ENCODE measurements around the gene MRPS11.

MRPS11 gene

DNA sequence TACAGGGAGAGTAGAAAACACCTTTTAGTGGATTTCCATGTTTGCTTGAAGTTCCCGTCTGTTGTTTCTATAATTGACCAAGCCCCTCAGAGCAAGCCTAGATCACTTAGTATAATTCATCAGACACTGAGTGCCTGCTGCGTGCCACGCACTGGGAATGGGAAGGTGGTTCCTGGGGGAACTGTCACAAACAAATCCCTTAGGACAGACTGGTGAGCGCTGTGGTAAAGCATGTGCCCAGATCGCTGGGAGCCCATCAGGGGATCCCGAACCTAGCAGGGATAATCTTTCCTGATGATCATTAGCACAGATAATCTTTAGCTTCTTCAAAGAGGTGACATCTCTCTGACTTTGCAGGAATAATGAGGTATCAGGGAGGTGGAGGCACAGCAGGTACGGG lies 9.6 kb downstream of the MRPS11 start:
- TF ChIP-seq OSR1 (CRISPR knock-in tag; IDR thresholded peaks at IDR 0.05), result no peak
- TF ChIP-seq ZFP30 (CRISPR knock-in tag; IDR thresholded peaks at IDR 0.05), result no peak
- TF ChIP-seq, protein P1, sequence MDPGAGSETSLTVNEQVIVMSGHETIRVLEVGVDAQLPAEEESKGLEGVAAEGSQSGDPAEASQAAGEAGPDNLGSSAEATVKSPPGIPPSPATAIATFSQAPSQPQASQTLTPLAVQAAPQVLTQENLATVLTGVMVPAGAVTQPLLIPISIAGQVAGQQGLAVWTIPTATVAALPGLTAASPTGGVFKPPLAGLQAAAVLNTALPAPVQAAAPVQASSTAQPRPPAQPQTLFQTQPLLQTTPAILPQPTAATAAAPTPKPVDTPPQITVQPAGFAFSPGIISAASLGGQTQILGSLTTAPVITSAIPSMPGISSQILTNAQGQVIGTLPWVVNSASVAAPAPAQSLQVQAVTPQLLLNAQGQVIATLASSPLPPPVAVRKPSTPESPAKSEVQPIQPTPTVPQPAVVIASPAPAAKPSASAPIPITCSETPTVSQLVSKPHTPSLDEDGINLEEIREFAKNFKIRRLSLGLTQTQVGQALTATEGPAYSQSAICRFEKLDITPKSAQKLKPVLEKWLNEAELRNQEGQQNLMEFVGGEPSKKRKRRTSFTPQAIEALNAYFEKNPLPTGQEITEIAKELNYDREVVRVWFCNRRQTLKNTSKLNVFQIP (CRISPR knock-in tag; IDR thresholded peaks at IDR 0.05; ENCODE audit: borderline replicate concordance, low read depth), result no peak
- TF ChIP-seq ZNF70 (CRISPR knock-in tag; IDR thresholded peaks at IDR 0.05), result no peak
- TF ChIP-seq ZNF565 (CRISPR knock-in tag; conservative IDR thresholded peaks at IDR 0.05; ENCODE audit: low read depth), result no peak
- TF ChIP-seq TCF4 (CRISPR knock-in tag; IDR thresholded peaks at IDR 0.05; ENCODE audit: borderline replicate concordance), result no peak
- TF ChIP-seq ESRRG (CRISPR knock-in tag; IDR thresholded peaks at IDR 0.05), result no peak
- no peak for TF ChIP-seq ARNTL (CRISPR knock-in tag; IDR thresholded peaks at IDR 0.05; ENCODE audit: borderline replicate concordance, low read depth)
- no peak for TF ChIP-seq ZNF8 (CRISPR knock-in tag; IDR thresholded peaks at IDR 0.05)
- no peak for TF ChIP-seq CSDC2 (CRISPR knock-in tag; IDR thresholded peaks at IDR 0.05)
- TF ChIP-seq GLIS3 (CRISPR knock-in tag; IDR thresholded peaks at IDR 0.05), result no peak
- TF ChIP-seq, protein P2, sequence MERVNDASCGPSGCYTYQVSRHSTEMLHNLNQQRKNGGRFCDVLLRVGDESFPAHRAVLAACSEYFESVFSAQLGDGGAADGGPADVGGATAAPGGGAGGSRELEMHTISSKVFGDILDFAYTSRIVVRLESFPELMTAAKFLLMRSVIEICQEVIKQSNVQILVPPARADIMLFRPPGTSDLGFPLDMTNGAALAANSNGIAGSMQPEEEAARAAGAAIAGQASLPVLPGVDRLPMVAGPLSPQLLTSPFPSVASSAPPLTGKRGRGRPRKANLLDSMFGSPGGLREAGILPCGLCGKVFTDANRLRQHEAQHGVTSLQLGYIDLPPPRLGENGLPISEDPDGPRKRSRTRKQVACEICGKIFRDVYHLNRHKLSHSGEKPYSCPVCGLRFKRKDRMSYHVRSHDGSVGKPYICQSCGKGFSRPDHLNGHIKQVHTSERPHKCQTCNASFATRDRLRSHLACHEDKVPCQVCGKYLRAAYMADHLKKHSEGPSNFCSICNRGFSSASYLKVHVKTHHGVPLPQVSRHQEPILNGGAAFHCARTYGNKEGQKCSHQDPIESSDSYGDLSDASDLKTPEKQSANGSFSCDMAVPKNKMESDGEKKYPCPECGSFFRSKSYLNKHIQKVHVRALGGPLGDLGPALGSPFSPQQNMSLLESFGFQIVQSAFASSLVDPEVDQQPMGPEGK (CRISPR knock-in tag; IDR thresholded peaks at IDR 0.05; ENCODE audit: borderline replicate concordance), result no peak
- ATAC-seq, result no peak

DNA sequence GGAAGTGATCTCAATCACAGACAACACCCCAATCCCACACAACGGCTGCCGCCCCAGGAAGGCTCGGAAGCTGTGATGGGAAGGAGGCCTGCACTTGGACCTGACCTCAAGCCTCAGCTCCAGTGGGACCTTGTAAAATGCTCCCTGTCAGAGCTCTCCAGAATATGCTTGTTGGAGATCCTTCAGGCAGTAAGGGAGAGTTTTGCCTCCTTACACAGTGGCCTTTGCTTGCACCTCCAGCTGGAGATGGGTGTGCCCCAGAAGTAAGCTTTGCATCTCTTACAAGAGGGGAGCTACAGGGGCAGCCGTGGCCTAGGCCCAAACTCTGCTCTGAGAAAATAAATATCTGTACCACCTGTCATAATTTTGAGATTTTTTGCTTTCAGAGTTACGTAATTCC lies 10.4 kb downstream of the MRPS11 start:
- TF ChIP-seq, protein P3, sequence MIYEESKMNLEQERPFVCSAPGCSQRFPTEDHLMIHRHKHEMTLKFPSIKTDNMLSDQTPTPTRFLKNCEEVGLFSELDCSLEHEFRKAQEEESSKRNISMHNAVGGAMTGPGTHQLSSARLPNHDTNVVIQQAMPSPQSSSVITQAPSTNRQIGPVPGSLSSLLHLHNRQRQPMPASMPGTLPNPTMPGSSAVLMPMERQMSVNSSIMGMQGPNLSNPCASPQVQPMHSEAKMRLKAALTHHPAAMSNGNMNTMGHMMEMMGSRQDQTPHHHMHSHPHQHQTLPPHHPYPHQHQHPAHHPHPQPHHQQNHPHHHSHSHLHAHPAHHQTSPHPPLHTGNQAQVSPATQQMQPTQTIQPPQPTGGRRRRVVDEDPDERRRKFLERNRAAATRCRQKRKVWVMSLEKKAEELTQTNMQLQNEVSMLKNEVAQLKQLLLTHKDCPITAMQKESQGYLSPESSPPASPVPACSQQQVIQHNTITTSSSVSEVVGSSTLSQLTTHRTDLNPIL (CRISPR knock-in tag; IDR thresholded peaks at IDR 0.05; ENCODE audit: low read depth), result no peak
- no peak for TF ChIP-seq SNAI2 (CRISPR knock-in tag; IDR thresholded peaks at IDR 0.05)
- no peak for TF ChIP-seq ZNF565 (CRISPR knock-in tag; conservative IDR thresholded peaks at IDR 0.05; ENCODE audit: low read depth)
- no peak for TF ChIP-seq ARNTL (CRISPR knock-in tag; IDR thresholded peaks at IDR 0.05; ENCODE audit: borderline replicate concordance, low read depth)
- TF ChIP-seq TCF4 (CRISPR knock-in tag; IDR thresholded peaks at IDR 0.05; ENCODE audit: borderline replicate concordance), result no peak
- no peak for TF ChIP-seq ESRRG (CRISPR knock-in tag; IDR thresholded peaks at IDR 0.05)
- no peak for TF ChIP-seq ZNF70 (CRISPR knock-in tag; IDR thresholded peaks at IDR 0.05)
- ATAC-seq, result no peak

DNA sequence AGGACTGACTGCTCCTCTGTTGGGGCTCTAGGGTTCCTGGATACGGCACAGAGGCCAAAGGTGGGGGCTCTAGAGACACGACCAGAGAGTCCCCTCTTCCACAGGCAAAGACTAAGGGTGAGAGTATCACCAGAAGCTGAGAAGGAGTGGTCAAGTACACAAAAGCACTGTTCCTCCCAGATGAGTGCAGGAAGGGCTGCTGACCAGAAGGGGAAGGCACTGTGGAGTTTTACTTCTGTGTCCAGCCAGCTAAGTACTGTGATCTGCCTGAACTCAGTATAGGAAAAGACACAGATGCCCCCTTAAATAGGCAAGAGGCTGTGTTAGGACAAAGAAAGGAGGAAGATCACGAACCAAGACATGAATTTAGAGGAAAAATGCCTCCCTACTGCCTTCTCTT lies 11.7 kb downstream of the MRPS11 start:
- no peak for ATAC-seq
- TF ChIP-seq TCF4 (CRISPR knock-in tag; IDR thresholded peaks at IDR 0.05; ENCODE audit: borderline replicate concordance) (no peak), ISL1 (CRISPR knock-in tag; IDR thresholded peaks at IDR 0.05) (no peak)
- TF ChIP-seq, protein P4, sequence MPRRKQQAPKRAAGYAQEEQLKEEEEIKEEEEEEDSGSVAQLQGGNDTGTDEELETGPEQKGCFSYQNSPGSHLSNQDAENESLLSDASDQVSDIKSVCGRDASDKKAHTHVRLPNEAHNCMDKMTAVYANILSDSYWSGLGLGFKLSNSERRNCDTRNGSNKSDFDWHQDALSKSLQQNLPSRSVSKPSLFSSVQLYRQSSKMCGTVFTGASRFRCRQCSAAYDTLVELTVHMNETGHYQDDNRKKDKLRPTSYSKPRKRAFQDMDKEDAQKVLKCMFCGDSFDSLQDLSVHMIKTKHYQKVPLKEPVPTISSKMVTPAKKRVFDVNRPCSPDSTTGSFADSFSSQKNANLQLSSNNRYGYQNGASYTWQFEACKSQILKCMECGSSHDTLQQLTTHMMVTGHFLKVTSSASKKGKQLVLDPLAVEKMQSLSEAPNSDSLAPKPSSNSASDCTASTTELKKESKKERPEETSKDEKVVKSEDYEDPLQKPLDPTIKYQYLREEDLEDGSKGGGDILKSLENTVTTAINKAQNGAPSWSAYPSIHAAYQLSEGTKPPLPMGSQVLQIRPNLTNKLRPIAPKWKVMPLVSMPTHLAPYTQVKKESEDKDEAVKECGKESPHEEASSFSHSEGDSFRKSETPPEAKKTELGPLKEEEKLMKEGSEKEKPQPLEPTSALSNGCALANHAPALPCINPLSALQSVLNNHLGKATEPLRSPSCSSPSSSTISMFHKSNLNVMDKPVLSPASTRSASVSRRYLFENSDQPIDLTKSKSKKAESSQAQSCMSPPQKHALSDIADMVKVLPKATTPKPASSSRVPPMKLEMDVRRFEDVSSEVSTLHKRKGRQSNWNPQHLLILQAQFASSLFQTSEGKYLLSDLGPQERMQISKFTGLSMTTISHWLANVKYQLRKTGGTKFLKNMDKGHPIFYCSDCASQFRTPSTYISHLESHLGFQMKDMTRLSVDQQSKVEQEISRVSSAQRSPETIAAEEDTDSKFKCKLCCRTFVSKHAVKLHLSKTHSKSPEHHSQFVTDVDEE (CRISPR knock-in tag; IDR thresholded peaks at IDR 0.05), result no peak

DNA sequence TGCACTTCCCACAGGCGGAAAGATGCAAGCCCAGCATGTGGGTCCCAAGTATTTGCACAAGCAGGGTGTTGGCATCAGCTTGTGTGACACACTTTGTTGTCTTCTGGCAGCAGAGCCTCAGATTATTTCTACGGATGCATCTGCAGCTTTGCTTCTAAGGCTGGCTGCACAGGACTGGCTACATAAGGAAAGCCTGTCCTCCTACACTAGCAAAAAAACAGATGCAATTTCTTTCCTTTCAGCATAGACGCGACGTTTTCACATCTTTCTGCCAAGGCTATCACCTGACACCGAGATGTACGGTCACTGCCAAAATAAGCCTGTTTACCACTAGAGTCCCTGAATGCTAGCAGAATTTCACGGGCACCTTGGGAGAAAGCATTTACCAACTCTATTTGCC lies 13.5 kb downstream of the MRPS11 start:
- TF ChIP-seq CSDC2 (CRISPR knock-in tag; IDR thresholded peaks at IDR 0.05), result no peak
- no peak for TF ChIP-seq GLIS3 (CRISPR knock-in tag; IDR thresholded peaks at IDR 0.05)
- TF ChIP-seq OSR1 (CRISPR knock-in tag; IDR thresholded peaks at IDR 0.05), result no peak
- no peak for TF ChIP-seq ZNF8 (CRISPR knock-in tag; IDR thresholded peaks at IDR 0.05)
- no peak for TF ChIP-seq ZC3H10 (CRISPR knock-in tag; IDR thresholded peaks at IDR 0.05)
- TF ChIP-seq, protein P3 (CRISPR knock-in tag; IDR thresholded peaks at IDR 0.05; ENCODE audit: low read depth), result no peak
- TF ChIP-seq PPARA (CRISPR knock-in tag; IDR thresholded peaks at IDR 0.05; ENCODE audit: borderline replicate concordance), result no peak
- TF ChIP-seq ZNF565 (CRISPR knock-in tag; conservative IDR thresholded peaks at IDR 0.05; ENCODE audit: low read depth), result no peak
- TF ChIP-seq TCF4 (CRISPR knock-in tag; IDR thresholded peaks at IDR 0.05; ENCODE audit: borderline replicate concordance), result no peak
- no peak for TF ChIP-seq ISL1 (CRISPR knock-in tag; IDR thresholded peaks at IDR 0.05)
- TF ChIP-seq SNAI2 (CRISPR knock-in tag; IDR thresholded peaks at IDR 0.05), result no peak
- TF ChIP-seq ZFP3 (CRISPR knock-in tag; IDR thresholded peaks at IDR 0.05), result no peak
- TF ChIP-seq TOX (CRISPR knock-in tag; IDR thresholded peaks at IDR 0.05; ENCODE audit: borderline replicate concordance), result no peak
- TF ChIP-seq, protein P4 (CRISPR knock-in tag; IDR thresholded peaks at IDR 0.05), result no peak
- ATAC-seq, result no peak
